PC-9 (cell line): ENCODE measurements around the gene CLDND1.

Experiments used
- CTCF ChIP-seq: fragments of 200-600 bp; sonication (generic); conservative IDR thresholded peaks from 2 replicates; pipeline ENCODE4 v1.6.1; 2017; ENCODE audit warnings: mixed run types, antibody characterized with exemption, mild to moderate bottlenecking, moderate library complexity
- EZH2 ChIP-seq: fragments of 200-600 bp; sonication (generic); IDR thresholded peaks from 2 replicates; pipeline ENCODE4 v1.8.0; 2017; ENCODE audit warnings: antibody characterized with exemption, low read depth

GRCh38 chr3:98556164-98557130 lies 33.7 kb upstream of the CLDND1 start:
- TF ChIP-seq EZH2 (no peak), CTCF (no peak)
